ENCODE results near the gene UHRF1. TPM values are rescaled to one million over a fixed set of nuclear protein-coding genes. Genes with fewer than 3 reads are reported as not detected.
A peak's percentile ranks its signal among the peaks of the same experiment; 100 is the strongest.

UHRF1 gene
- total and polyA plus RNA-seq, 2 of the 13 experiments (the other 11 are each of a cell fraction or from before 2014, with no cell fraction given): 6.8 to 78.4 TPM

GRCh38 chr19:4904481-4904880, 4.8 kb upstream of the UHRF1 start (continued):
- TF ChIP-seq SAP130 (CRISPR knock-in tag; IDR thresholded peaks at IDR 0.05; ENCODE audit: low read depth): peak; percentile 41; the same call in 1 of the 2 replicates
- TF ChIP-seq KLF12 (CRISPR knock-in tag; IDR thresholded peaks at IDR 0.05; ENCODE audit: borderline replicate concordance): no peak
- TF ChIP-seq NFKB2 (CRISPR knock-in tag; IDR thresholded peaks at IDR 0.05; ENCODE audit: borderline replicate concordance): no peak
- TF ChIP-seq KAT8 (CRISPR knock-in tag; IDR thresholded peaks at IDR 0.05): no peak
- TF ChIP-seq ZNF44 (CRISPR knock-in tag; IDR thresholded peaks at IDR 0.05): no peak
- TF ChIP-seq ZNF10 (CRISPR knock-in tag; IDR thresholded peaks at IDR 0.05; ENCODE audit: borderline replicate concordance, low read depth): no peak
- TF ChIP-seq KDM5B (CRISPR knock-in tag; IDR thresholded peaks at IDR 0.05; ENCODE audit: borderline replicate concordance): 0 out of 2 replicates have a peak, but pooled peaks have one; percentile 20
- TF ChIP-seq ZNF24 (IDR thresholded peaks at IDR 0.05): 0 out of 2 replicates have a peak, but pooled peaks have one; percentile 34
- TF ChIP-seq E2F1 (CRISPR knock-in tag; IDR thresholded peaks at IDR 0.05): no peak
- TF ChIP-seq E2F2 (CRISPR knock-in tag; IDR thresholded peaks at IDR 0.05; ENCODE audit: borderline replicate concordance): no peak
- TF ChIP-seq ZNF660 (CRISPR knock-in tag; IDR thresholded peaks at IDR 0.05; ENCODE audit: borderline replicate concordance, low read depth): no peak
- no peak for TF ChIP-seq KDM4B (CRISPR knock-in tag; IDR thresholded peaks at IDR 0.05)
- TF ChIP-seq MTF1 (CRISPR knock-in tag; IDR thresholded peaks at IDR 0.05): no peak
- no peak for TF ChIP-seq ATM (IDR thresholded peaks at IDR 0.05; ENCODE audit: borderline replicate concordance)
- TF ChIP-seq CBX5 (CRISPR knock-in tag; IDR thresholded peaks at IDR 0.05; ENCODE audit: borderline replicate concordance): no peak
- no peak for TF ChIP-seq TAF1 (CRISPR knock-in tag; IDR thresholded peaks at IDR 0.05)
- no peak for TF ChIP-seq PPARG (CRISPR knock-in tag; conservative IDR thresholded peaks at IDR 0.05)
- no peak for TF ChIP-seq FOXJ3 (CRISPR knock-in tag; IDR thresholded peaks at IDR 0.05; ENCODE audit: borderline replicate concordance)
- TF ChIP-seq ZFP36L1 (CRISPR knock-in tag; IDR thresholded peaks at IDR 0.05): no peak; the same call in 1 of the 2 replicates
- no peak for TF ChIP-seq RERE (CRISPR knock-in tag; IDR thresholded peaks at IDR 0.05; ENCODE audit: low read depth)
- TF ChIP-seq FOXM1 (CRISPR knock-in tag; IDR thresholded peaks at IDR 0.05): no peak
- TF ChIP-seq ZZZ3 (CRISPR knock-in tag; IDR thresholded peaks at IDR 0.05; ENCODE audit: borderline replicate concordance): no peak
- no peak for TF ChIP-seq ZBTB21 (CRISPR knock-in tag; IDR thresholded peaks at IDR 0.05)
- no peak for TF ChIP-seq ZFYVE20 (CRISPR knock-in tag; IDR thresholded peaks at IDR 0.05; ENCODE audit: borderline replicate concordance, low read depth)
- TF ChIP-seq RNF2 (conservative IDR thresholded peaks at IDR 0.05; ENCODE audit: low read depth): no peak
